Tibial nerve (tissue), 4 donors: Measurements from ENCODE around the gene SMG6. TPM values are rescaled to one million over a fixed set of nuclear protein-coding genes. Genes with fewer than 3 reads are reported as not detected.

ENCODE experiments used
- DNase-seq, 2 donors: peaks; one replicate each; pipeline ENCODE4 v3.0.0-alpha.2; 2019; ENCODE audit warnings: low spot score in 2 of 2
- H3K27ac ChIP-seq, 4 donors: fragments of 200-600 bp; sonication (generic) in 3 of 4; one replicate each; pipeline ENCODE4 v1.5.1; 2017 to 2019; ENCODE audit warnings: mild to moderate bottlenecking in 1 of 4
- H3K27me3 ChIP-seq, 2 donors: fragments of 200-600 bp; sonication (generic) in 1 of 2; one replicate each; pipeline versions ENCODE4 v1.5.1 to v1.6.0; 2017 to 2019
- H3K36me3 ChIP-seq, 3 donors: fragments of 200-600 bp; sonication (generic); one replicate each; pipeline ENCODE4 v1.5.1; 2018 to 2019
- H3K4me1 ChIP-seq, 4 donors: fragments of 200-600 bp; sonication (generic) in 3 of 4; one replicate each; pipeline ENCODE4 v1.5.1; 2017 to 2019
- H3K4me3 ChIP-seq, 4 donors: fragments of 200-600 bp; sonication (generic) in 3 of 4; one replicate each; pipeline ENCODE4 v1.5.1; 2017 to 2019; ENCODE audit warnings: mild to moderate bottlenecking in 1 of 4, moderate library complexity in 1 of 4
- H3K9me3 ChIP-seq, 4 donors: fragments of 200-600 bp; sonication (generic) in 3 of 4; one replicate each; pipeline ENCODE4 v1.5.1; 2017 to 2019
- CTCF ChIP-seq, 5 experiments: fragments of 200-600 bp in 3 of 5; fragments of 450-650 bp in 2 of 5; sonication (generic) in 3 of 5; IDR thresholded peaks; one replicate each; pipeline ENCODE4 v1.5.1; 2016 to 2019; ENCODE audit warnings: antibody characterized with exemption in 5 of 5, mild to moderate bottlenecking in 3 of 5, moderate library complexity in 2 of 5
- EP300 ChIP-seq, 2 donors: sonication (generic); formaldehyde crosslinking; IDR thresholded peaks; one replicate each; pipeline ENCODE4 v1.6.1; 2017; ENCODE audit warnings: antibody characterized with exemption in 2 of 2, mild to moderate bottlenecking in 1 of 2
- POLR2A ChIP-seq, 2 donors: fragments of 450-650 bp; IDR thresholded peaks; one replicate each; pipeline ENCODE4 v1.6.1; 2017; ENCODE audit warnings: antibody characterized with exemption in 2 of 2, mild to moderate bottlenecking in 2 of 2, moderate library complexity in 2 of 2
- WGBS, 2 donors: methylation state at CpG; one replicate each; pipeline ENCODE4 v1.1.5; 2018; 5-methylcytosine and 5-hydroxymethylcytosine counted together
- total RNA-seq, 4 donors: library from RNA; depleted of rRNA; stranded (reverse); fragments of >200 nt; gene quantifications; one replicate each; pipeline ENCODE4 v1.1.0, GENCODE V29; 2016

The SMG6 gene
- total RNA-seq, 4 donors from 2014 or later, result 29.5 to 86.5 (median 40.1) TPM

- TF ChIP-seq POLR2A (IDR thresholded peaks at IDR 0.05), result no peak
- TF ChIP-seq CTCF (IDR thresholded peaks at IDR 0.05), result no peak
- TF ChIP-seq EP300 (IDR thresholded peaks at IDR 0.05), result no peak
- 76 to 80% methylated on average over 6 of the region's 6 CpGs for WGBS, 2 donors
- DNase-seq, result no peak
- Histone ChIP-seq H3K27me3 (no peaks in the 10 kb centered on the region), H3K9me3 (no peaks in the 10 kb centered on the region), H3K4me1 (peaks cover 0 to 76% (median 39%) of the 10 kb centered on the region in 4 donors), H3K27ac (peak overlapping the region in 3 of 4 donors; percentile 83 to 95 (median 88)), H3K4me3 (no peak overlapping the region), H3K36me3 (peaks cover 0 to 6% (median 0%) of the 10 kb centered on the region in 3 donors)
These were observed 91.8 kb downstream of the SMG6 start for GRCh38 chr17:2211661-2212399.

GRCh38 chr17:2210726-2211125 is 92.9 kb downstream of the SMG6 start:
- 81% methylated on average over 2 of the region's 2 CpGs for WGBS, 2 donors
- H3K27me3 ChIP-seq, result no peaks in the 10 kb centered on the region
- H3K27ac ChIP-seq, result peak overlapping the region in 1 of 4 donors; percentile 95
- TF ChIP-seq EP300 (IDR thresholded peaks at IDR 0.05) (no peak), CTCF (IDR thresholded peaks at IDR 0.05) (no peak), POLR2A (IDR thresholded peaks at IDR 0.05) (no peak)
- no peak for DNase-seq
- H3K4me1 ChIP-seq, result peaks cover 0 to 64% (median 33%) of the 10 kb centered on the region in 4 donors
- peaks cover 0 to 6% (median 0%) of the 10 kb centered on the region in 3 donors for H3K36me3 ChIP-seq
- no peaks in the 10 kb centered on the region for H3K9me3 ChIP-seq
- no peak overlapping the region for H3K4me3 ChIP-seq

GRCh38 chr17:2207815-2208515 is 95.6 kb downstream of the SMG6 start:
- no peak for DNase-seq
- Histone ChIP-seq H3K27me3 (no peaks in the 10 kb centered on the region), H3K4me1 (peaks cover 0 to 42% (median 7%) of the 10 kb centered on the region in 4 donors), H3K27ac (peak overlapping the region in 2 of 4 donors; percentile 26 to 39), H3K4me3 (no peak overlapping the region), H3K9me3 (no peaks in the 10 kb centered on the region), H3K36me3 (peaks cover 0 to 6% (median 0%) of the 10 kb centered on the region in 3 donors)
- WGBS, 2 donors, result 68 to 75% methylated on average over 12 of the region's 12 CpGs
- no peak for TF ChIP-seq CTCF (IDR thresholded peaks at IDR 0.05)
- no peak for TF ChIP-seq EP300 (IDR thresholded peaks at IDR 0.05)
- TF ChIP-seq POLR2A (IDR thresholded peaks at IDR 0.05), result no peak

- no peak for TF ChIP-seq EP300 (IDR thresholded peaks at IDR 0.05)
- no peak for TF ChIP-seq CTCF (IDR thresholded peaks at IDR 0.05)
- TF ChIP-seq POLR2A (IDR thresholded peaks at IDR 0.05), result no peak
- Histone ChIP-seq H3K36me3 (peaks cover 0 to 6% (median 0%) of the 10 kb centered on the region in 3 donors), H3K4me1 (peaks cover 0 to 19% (median 0%) of the 10 kb centered on the region in 4 donors), H3K27ac (no peak overlapping the region), H3K9me3 (no peaks in the 10 kb centered on the region), H3K4me3 (no peak overlapping the region), H3K27me3 (no peaks in the 10 kb centered on the region)
- DNase-seq, result no peak
- WGBS, 2 donors, result 88% methylated on average over 7 of the region's 7 CpGs
These were observed 99.2 kb downstream of the SMG6 start for GRCh38 chr17:2204393-2204792.

GRCh38 chr17:2203818-2204217 is 99.8 kb downstream of the SMG6 start:
- DNase-seq, result no peak
- H3K4me3 ChIP-seq, result no peak overlapping the region
- H3K4me1 ChIP-seq, result peaks cover 0 to 19% (median 0%) of the 10 kb centered on the region in 4 donors
- no peaks in the 10 kb centered on the region for H3K27me3 ChIP-seq
- peaks cover 0 to 2% (median 0%) of the 10 kb centered on the region in 3 donors for H3K36me3 ChIP-seq
- TF ChIP-seq CTCF (IDR thresholded peaks at IDR 0.05) (no peak), POLR2A (IDR thresholded peaks at IDR 0.05) (no peak), EP300 (IDR thresholded peaks at IDR 0.05) (no peak)
- no peaks in the 10 kb centered on the region for H3K9me3 ChIP-seq
- 90 to 91% methylated on average over 3 of the region's 3 CpGs for WGBS, 2 donors
- H3K27ac ChIP-seq, result no peak overlapping the region
